ENCODE data around the gene ABLIM3.
"Not testable (repeated sequence)": the region's sequence is repeated elsewhere in the genome, so short reads cannot be mapped to it uniquely, and the experiment has no call there.

The ABLIM3 gene

DNA sequence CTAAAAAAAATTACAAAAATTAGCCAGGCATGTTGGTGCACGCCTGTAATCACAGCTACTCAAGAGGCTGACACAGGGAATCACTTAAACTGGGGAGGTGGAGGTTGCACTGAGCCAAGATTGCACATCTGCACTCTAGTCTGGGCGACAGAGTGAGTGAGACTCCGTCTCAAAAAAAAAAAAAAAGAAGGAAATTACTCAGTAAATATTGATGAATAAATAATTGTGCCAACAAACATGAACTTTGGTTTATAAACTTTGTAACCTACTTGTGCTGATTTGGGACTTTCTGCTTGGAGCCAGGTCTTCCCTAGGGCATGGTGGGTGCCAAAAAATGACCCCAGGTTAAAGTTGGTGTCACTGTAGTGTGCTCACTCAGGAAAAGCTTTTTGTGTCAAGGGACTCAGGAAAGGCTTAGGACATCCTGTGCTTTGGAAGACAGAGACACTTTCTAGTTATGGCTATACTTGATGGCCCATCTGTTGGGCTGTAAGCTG lies 19.0 kb downstream of the ABLIM3 start:
- DNase-seq = no peak

DNA sequence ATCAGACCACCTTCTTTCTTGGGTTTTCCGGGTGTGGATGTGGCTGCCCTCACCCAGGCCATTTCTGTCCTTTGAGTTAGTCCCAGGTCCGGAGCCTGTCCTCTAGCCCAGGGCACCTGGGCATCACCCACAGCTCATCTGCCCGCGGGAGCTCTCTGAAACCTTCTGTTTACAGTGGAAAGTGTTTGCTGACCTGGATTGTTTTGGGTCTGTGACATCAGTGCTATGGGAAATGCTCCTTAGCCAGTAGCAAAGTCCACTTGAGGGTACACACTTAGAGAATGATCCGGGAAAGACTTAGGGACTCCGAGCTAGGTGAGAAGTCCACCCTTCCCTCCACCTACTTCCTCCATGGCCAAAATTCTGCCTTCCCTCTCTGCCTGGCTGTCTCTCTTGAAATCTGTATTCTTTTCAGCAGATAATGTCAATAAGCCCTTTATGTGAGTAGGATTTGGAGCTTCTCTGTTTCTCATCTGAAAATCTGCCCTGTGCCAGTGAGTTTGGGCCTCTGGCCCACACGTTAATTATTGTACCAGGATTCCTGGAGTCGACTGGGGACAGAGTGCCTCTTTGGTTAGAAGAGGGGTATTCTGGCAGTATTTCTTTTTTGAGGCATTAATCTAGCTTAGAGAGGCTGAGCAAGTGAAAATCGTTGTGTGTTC lies 19.9 kb downstream of the ABLIM3 start:
- DNase-seq = no peak

GRCh38 chr5:149161850-149162249 lies 20.6 kb downstream of the ABLIM3 start:
- no peak for DNase-seq

DNA sequence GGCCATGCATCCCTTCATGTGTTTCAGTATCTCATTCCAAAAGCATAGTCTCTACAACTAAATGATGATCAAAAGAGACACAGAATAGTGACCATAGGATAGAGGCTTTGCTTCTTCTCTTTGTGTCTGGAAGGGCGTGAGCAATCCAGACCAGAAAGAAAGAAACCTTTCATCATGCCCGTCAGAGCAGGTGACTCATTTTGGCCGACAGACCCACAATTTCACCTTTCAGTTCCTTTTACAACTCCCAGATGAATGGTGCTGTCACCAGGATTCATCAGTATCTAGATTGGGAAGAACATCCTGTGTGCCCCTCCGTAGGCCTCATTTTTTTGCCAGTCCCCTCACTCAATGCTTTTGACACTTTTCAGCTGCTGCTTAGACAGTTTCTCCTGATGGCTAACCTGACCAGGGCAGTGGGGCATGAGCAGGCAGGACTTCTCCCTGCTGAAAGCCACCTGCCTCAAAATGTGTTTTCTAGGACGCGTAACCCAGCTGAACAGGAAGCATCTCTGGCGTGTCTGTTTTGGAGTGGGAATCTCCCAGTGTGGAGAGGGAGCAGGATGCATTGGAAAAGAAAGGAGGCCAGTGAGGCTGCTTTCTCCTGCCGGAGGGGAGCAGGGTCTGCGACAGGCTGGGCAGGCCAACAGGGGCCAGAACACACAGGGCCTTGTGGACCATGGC lies 21.2 kb downstream of the ABLIM3 start:
- DNase-seq = no peak

GRCh38 chr5:149164731-149165130 lies 23.4 kb downstream of the ABLIM3 start:
- DNase-seq = no peak

- no peak for DNase-seq
Measured at GRCh38 chr5:149166128-149166527, 24.8 kb downstream of the ABLIM3 start.

GRCh38 chr5:149166591-149167100 lies 25.4 kb downstream of the ABLIM3 start:
- DNase-seq = no peak

DNA sequence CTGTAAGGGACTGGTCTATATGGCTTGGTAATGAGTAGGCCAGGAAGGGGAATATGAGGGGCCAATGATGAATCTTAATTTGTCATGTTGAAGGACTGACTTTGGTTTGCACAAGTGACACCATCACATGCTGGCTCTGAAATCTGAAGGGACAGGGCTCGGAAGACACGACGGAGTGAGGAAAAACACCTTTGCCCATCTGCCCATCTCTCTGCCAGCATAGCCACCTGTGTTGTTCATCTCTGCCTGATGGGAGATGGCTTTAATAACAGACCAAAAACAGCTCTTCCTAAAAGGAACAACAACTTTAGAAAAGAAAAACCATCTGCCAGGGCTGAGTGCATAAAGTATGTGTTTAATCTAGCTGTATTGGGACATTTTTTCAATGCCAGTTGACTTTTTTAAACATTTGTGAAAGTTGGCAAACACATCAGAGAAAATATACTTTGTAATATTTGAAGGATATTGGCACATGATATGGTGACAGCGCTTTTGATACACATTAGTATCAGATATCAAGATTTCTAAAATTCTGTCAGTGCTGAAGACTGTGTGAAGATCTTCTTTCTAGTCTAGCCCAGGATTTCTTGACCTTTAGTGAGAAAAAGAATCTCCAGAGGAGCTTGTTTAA lies 27.1 kb downstream of the ABLIM3 start:
- no peak for DNase-seq

DNA sequence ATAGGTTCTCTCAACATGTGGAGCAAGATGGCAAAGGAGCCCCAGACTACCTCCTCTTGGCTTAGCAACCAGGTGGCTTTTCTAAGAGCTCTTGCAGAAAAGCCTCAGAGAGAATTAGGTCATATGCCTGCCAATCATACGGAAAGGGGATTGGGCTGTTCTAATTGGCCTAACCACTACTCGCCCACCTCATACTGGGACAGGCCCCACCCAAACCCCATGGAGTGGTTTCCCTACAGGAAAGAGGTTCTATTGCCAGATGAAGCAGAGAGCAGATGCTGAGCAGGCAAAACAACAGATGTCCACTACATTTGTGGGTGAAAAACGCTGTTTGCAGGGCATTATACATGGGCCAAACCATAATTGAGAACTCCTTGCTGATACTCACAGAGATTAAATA lies 29.0 kb downstream of the ABLIM3 start:
- DNase-seq = peak; percentile 96

DNA sequence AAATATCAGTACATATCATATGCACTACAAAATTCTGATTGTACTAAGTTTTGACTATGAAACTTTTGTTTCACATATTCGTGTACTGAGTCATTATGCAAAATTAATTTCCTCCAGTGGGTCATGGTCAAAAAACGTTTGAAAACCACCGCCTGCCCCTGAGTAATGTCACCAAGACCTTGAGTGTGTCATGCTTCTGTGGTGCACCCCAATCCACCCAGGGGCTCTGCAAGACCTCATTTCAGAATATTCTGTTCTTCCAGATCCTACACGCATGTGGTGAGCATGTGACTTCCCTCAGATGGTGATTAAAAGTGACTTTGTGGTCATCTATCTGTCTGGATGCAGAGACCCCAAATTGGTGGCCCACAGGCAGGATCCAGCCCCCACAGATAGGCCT lies 31.0 kb downstream of the ABLIM3 start:
- no peak for DNase-seq

DNA sequence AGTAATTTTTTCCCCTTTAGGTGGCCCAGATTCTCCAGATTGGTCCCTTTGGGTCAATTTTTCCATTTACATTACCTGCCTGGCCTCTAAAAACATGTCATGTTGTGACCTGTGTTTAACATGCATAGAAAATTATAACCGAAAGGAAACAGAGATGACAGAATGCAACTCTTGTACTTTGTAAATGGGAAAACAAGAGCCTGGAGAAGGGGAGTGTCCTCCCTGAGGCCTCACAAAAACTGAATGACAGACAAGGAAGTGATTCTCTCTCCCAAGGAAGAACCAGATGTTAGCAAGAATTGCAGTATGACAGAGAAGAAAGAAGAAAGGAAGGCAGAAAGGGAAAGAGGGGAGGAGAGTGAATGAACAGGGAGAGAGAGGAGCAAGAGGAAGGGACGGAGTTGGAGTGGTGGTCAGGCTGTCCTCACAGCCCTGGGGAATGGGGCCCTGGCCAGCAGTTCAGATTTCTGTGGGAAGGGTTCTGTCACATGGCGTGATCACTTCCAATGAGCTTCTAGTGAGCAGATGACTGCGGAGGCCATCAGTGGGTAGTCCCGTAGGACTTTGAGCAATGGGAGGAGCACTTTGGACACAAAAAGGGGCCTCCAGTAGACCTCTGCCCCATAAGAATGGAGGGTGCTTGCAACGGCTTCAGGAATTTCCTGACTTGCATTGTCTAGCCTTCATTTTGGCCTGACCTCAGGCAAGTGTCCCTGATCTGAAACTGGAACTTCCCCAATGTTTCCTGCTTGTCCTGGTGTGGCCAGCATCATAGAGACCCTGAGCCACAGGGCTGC lies 31.6 kb downstream of the ABLIM3 start:
- no peak for DNase-seq

DNA sequence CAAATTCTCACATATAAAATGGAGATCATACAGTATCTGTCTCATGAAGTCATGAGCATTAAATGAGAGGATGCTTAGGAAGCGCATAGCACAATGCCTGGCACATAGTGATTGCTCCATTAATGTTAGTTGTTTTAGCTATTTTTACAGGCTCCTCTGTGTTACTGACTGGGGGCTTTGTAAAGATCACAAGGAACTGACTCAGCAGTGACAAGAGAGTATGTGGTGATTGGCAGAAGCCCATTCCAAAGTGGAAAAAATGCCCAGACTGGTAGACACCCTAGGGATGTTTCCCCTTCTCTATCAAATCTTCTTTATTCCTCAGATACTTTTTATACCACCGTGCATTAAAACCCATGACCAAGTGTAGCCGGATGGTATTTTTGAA lies 33.5 kb downstream of the ABLIM3 start:
- DNase-seq = no peak

DNA sequence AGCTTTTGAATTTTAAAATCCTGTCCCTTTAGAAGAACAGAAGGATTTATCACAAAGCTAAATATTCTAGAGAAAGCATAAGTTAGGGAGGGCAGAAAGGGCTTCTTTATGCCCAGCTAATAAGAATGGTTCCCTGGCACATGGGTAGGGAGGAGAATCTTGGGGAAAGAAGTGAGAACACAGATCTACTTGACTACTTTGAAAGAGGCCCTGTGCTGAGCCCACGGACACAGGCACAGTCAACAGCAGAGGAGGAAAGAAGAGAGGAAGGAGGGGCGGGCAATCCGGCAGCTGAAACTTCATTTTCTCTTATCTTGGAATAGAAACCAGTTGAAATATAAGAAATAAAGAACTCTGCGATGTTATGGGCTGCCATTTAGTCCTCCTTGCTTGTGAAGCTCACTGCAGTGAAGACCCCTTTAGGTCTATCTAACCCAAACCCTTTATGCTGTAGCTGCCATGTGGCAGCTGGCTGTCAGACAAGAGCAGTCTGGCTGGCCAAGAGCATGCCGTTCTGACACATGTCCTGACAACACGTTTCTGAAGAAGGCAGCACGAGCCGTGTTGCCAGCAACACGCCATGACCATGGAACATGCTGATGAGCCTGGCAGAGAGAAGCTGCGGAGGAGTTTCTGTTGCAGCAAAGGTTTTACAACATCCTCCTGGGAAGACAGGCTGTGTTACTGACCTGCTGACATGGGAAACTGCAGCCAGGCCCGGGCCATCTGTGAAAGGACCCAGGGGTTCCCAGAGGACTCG lies 34.2 kb downstream of the ABLIM3 start:
- peak; percentile 45 for DNase-seq

- no peak for DNase-seq
Measured at GRCh38 chr5:149177339-149177843, 36.1 kb downstream of the ABLIM3 start.

DNA sequence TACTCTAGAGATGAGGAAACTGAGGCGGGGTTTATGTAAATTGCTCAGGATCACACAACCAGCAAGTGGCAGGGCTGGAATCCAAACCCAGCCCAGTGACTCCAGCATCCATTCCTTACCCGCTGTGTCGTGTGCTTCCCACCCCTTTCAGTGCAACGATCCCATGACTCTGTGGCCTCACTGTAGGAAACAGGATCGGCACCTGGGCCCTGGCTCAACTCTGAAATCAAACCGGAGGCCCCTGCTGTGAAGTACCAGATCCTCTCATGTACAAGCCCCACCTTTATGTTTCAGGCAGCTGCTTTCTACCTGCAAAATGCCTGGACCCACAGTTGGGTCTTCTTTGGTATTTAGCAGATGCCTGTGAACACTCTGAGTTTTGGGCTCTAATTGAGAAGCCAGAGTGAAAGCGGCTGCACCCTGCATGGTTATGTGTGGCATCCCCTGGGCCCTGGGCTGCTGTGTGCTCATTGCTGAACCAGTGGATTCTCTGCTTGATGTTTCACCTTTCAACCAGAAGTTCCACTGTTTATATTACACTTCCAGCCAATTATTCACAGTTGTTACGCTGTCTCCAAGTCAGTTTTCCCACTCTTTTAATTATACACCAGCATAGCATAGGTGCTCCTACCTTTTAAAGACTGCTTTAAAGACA lies 36.7 kb downstream of the ABLIM3 start:
- no peak for DNase-seq

DNA sequence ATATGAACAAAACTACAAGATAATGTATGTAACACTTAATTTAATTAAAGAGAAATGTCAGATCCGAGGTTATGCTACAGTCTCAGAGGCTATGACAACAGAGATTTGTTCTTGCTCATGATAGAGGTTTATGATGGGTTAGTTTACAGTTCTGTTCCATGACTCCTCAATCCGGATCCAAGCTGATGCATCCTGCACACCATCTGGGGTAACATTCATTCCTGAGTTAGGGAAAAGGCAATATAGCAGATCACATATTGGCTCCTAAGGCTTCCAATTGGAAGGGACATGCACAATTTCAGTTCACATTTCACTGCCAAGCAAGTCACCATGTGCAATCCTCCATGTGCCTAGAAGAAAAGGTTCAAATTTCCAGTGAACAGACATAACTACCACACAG lies 40.4 kb downstream of the ABLIM3 start:
- no peak for DNase-seq

DNA sequence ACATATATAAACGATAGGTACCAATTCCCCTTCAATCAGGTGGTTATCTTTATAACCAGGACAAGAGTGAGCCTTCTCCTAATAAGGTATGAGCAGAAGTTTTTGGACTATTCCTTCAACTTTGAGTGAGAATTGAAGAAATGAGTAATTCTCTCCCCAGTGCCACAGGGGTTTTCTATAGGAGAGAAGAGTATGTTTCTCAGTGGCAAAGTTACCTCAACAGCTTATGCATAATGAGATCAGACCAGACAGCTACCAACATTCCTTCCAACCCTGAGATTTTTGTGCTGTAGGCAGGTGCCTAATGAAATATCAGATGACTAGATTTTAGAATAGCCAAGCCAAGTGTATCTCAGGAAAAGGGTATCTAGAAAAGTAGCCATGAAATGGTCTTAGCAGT lies 40.9 kb downstream of the ABLIM3 start:
- no peak for DNase-seq

GRCh38 chr5:149185067-149185466 lies 43.8 kb downstream of the ABLIM3 start:
- DNase-seq = no peak

GRCh38 chr5:149186506-149186905 lies 45.2 kb downstream of the ABLIM3 start:
- no peak for DNase-seq

- not testable (repeated sequence) for DNase-seq
Measured at GRCh38 chr5:149187617-149188016, 46.3 kb downstream of the ABLIM3 start.

- DNase-seq = no peak
Measured at GRCh38 chr5:149188383-149188782, 47.1 kb downstream of the ABLIM3 start.

Measured in NCI-H1694 (cell line).